H1 (cell line): ENCODE measurements around the gene HTRA1. TPM values are rescaled to one million over a fixed set of nuclear protein-coding genes. Genes with fewer than 3 reads are reported as not detected.

Experiments
- CTCF ChIA-PET: fragments of 300-600 bp; sonication (Branson Sonifier 250); formaldehyde crosslinking; loops from one replicate; lab custom pipeline; 2021; ENCODE audit not compliant: partially characterized antibody; lab: Charles Lee
- POLR2A ChIA-PET: fragments of 300-600 bp; sonication (Branson Sonifier 250); formaldehyde crosslinking; loops from one replicate; lab custom pipeline; 2021; ENCODE audit warnings: inconsistent platforms; ENCODE audit not compliant: partially characterized antibody; lab: Charles Lee
- DNase-seq, 2 experiments: peaks; one replicate each; pipeline versions ENCODE4 v3.0.0 to v3.0.0-alpha.2; 2010 to 2022; ENCODE audit warnings: low spot score in 2 of 2, low read depth in 1 of 2, mixed read lengths in 1 of 2
- FAIRE-seq: peaks from 2 replicates; lab custom pipeline; 2011; peaks lifted over from hg19 to GRCh38; lab: Jason Lieb, UNC
- H2AFZ ChIP-seq: 2 replicates; pipeline ENCODE4 v1.8.1; 2012; ENCODE audit warnings: low read length, inconsistent platforms
- H2AK5ac ChIP-seq: 2 replicates; pipeline ENCODE4 v1.6.1; 2013; ENCODE audit warnings: low read depth, low read length
- H2BK120ac ChIP-seq: replicated peaks from 2 replicates; pipeline ENCODE3; 2013; ENCODE audit warnings: low read depth, low read length, inconsistent platforms
- H2BK12ac ChIP-seq: 2 replicates; pipeline ENCODE4 v1.6.1; 2013; ENCODE audit warnings: low read depth, low read length
- H2BK15ac ChIP-seq: 2 replicates; pipeline ENCODE4 v1.6.1; 2013; ENCODE audit warnings: low read length
- H2BK20ac ChIP-seq: 2 replicates; pipeline ENCODE4 v1.6.1; 2013; ENCODE audit warnings: low read length
- H2BK5ac ChIP-seq: 2 replicates; pipeline ENCODE4 v1.6.1; 2013; ENCODE audit warnings: low read depth, low read length
- H3K14ac ChIP-seq: 2 replicates; pipeline ENCODE4 v1.6.1; 2013; ENCODE audit warnings: inconsistent platforms; ENCODE audit not compliant: insufficient read length
- H3K18ac ChIP-seq: 2 replicates; pipeline ENCODE4 v1.6.1; 2013; ENCODE audit warnings: low read length; ENCODE audit errors: extremely low read depth
- H3K23ac ChIP-seq: 2 replicates; pipeline ENCODE4 v1.6.1; 2013; ENCODE audit warnings: inconsistent platforms; ENCODE audit not compliant: insufficient read length
- H3K23me2 ChIP-seq: 2 replicates; pipeline ENCODE4 v1.6.1; 2013; ENCODE audit warnings: low read depth, low read length
- H3K27ac ChIP-seq: 2 replicates; pipeline ENCODE4 v1.6.1; 2011; ENCODE audit warnings: low read depth, low read length, inconsistent platforms
- H3K27me3 ChIP-seq, 4 experiments: replicated peaks in 1 of 4; 1 replicate in 1 of 4; 2 replicates in 3 of 4; pipeline versions ENCODE4 v1.6.1 to v1.8.1; 2011 to 2013; ENCODE audit warnings: low read length in 3 of 4, mild to moderate bottlenecking in 3 of 4, inconsistent platforms in 2 of 4, mixed read lengths in 2 of 4, moderate library complexity in 1 of 4; ENCODE audit not compliant: control insufficient read depth in 3 of 4, insufficient read depth in 3 of 4; ENCODE audit errors: extremely low read depth in 1 of 4
- H3K36me3 ChIP-seq, 4 experiments: 2 replicates each; pipeline versions ENCODE4 v1.6.1 to v1.8.1; 2011 to 2013; ENCODE audit warnings: mild to moderate bottlenecking in 4 of 4, low read length in 3 of 4, moderate library complexity in 2 of 4, control low read depth in 1 of 4, inconsistent platforms in 1 of 4; ENCODE audit not compliant: insufficient read depth in 4 of 4, control insufficient read depth in 2 of 4
- H3K4ac ChIP-seq: replicated peaks from 2 replicates; pipeline ENCODE3; 2013; ENCODE audit warnings: low read length, low read depth, mixed read lengths, inconsistent platforms; ENCODE audit not compliant: insufficient read length
- H3K4me1 ChIP-seq, 4 experiments: replicated peaks in 1 of 4; 1 replicate in 1 of 4; 2 replicates in 3 of 4; pipeline versions ENCODE4 v1.6.1 to v1.8.1; 2011 to 2013; ENCODE audit warnings: low read length in 3 of 4, inconsistent platforms in 2 of 4, mixed read lengths in 1 of 4; ENCODE audit not compliant: insufficient read depth in 4 of 4, control insufficient read depth in 3 of 4
- H3K4me2 ChIP-seq, 2 experiments: 2 replicates each; pipeline versions ENCODE4 v1.6.1 to v1.8.1; 2011 to 2013; ENCODE audit warnings: low read depth in 2 of 2, low read length in 2 of 2, control low read depth in 1 of 2, inconsistent platforms in 1 of 2, mild to moderate bottlenecking in 1 of 2; ENCODE audit not compliant: insufficient read depth in 1 of 2
- H3K4me3 ChIP-seq, 4 experiments: fragments of 200-600, 300-600 bp in 1 of 4; sonication (generic), shearing (Covaris generic), sonication (Bioruptor Twin) in 1 of 4; 2 replicates each; pipeline versions ENCODE4 v1.5.1 to v1.8.1; 2011 to 2016; ENCODE audit warnings: low read length in 4 of 4, low read depth in 3 of 4, control low read depth in 2 of 4, inconsistent platforms in 2 of 4, mild to moderate bottlenecking in 2 of 4, mixed read lengths in 1 of 4, moderate library complexity in 1 of 4; ENCODE audit not compliant: insufficient read depth in 2 of 4; ENCODE audit errors: extremely low read depth in 1 of 4
- H3K56ac ChIP-seq: replicated peaks from 2 replicates; pipeline ENCODE3; 2013; ENCODE audit warnings: low read depth, mild to moderate bottlenecking, mixed read lengths, low read length, inconsistent platforms; ENCODE audit not compliant: insufficient read length
- H3K79me1 ChIP-seq: 2 replicates; pipeline ENCODE4 v1.6.1; 2013; ENCODE audit warnings: low read depth, low read length, control low read depth
- H3K79me2 ChIP-seq, 2 experiments: 2 replicates each; pipeline versions ENCODE4 v1.6.1 to v1.8.1; 2012 to 2013; ENCODE audit warnings: low read length in 2 of 2, mild to moderate bottlenecking in 2 of 2, inconsistent platforms in 1 of 2; ENCODE audit not compliant: insufficient read depth in 2 of 2, control insufficient read depth in 1 of 2
- H3K9ac ChIP-seq, 4 experiments: replicated peaks in 1 of 4; 1 replicate in 1 of 4; 2 replicates in 3 of 4; pipeline versions ENCODE4 v1.6.1 to v1.8.1; 2011 to 2013; ENCODE audit warnings: low read depth in 3 of 4, low read length in 3 of 4, control low read depth in 2 of 4, mild to moderate bottlenecking in 2 of 4, moderate library complexity in 2 of 4, inconsistent platforms in 1 of 4; ENCODE audit errors: extremely low read depth in 1 of 4
- H3K9me3 ChIP-seq, 2 experiments: 2 replicates each; pipeline versions ENCODE4 v1.6.1 to v1.8.1; 2012 to 2013; ENCODE audit warnings: mild to moderate bottlenecking in 2 of 2, moderate library complexity in 2 of 2, control low read depth in 1 of 2, inconsistent platforms in 1 of 2, low read depth in 1 of 2, low read length in 1 of 2, mixed read lengths in 1 of 2; ENCODE audit not compliant: insufficient read depth in 2 of 2
- H4K20me1 ChIP-seq, 2 experiments: replicated peaks in 1 of 2; 2 replicates each; pipeline versions ENCODE3 to v1.8.1; 2011 to 2013; ENCODE audit warnings: inconsistent platforms in 2 of 2, low read length in 2 of 2, mild to moderate bottlenecking in 1 of 2; ENCODE audit not compliant: insufficient read depth in 2 of 2, control insufficient read depth in 1 of 2
- H4K5ac ChIP-seq: 2 replicates; pipeline ENCODE4 v1.6.1; 2013; ENCODE audit warnings: low read length, low read depth, mixed read lengths, inconsistent platforms; ENCODE audit not compliant: insufficient read length
- H4K8ac ChIP-seq: 2 replicates; pipeline ENCODE4 v1.8.0; 2013; ENCODE audit warnings: mild to moderate bottlenecking, moderate library complexity, low read length, inconsistent platforms; ENCODE audit not compliant: insufficient read depth; ENCODE audit errors: extremely low read depth
- H4K91ac ChIP-seq: replicated peaks from 2 replicates; pipeline ENCODE3; 2013; ENCODE audit warnings: low read length, mixed read lengths, inconsistent platforms; ENCODE audit not compliant: insufficient read length
- BRCA1 ChIP-seq: IDR thresholded peaks from 2 replicates; pipeline ENCODE4 v1.6.1; 2012; ENCODE audit warnings: low read depth, low read length, improper control_type of control experiment
- CBX8 ChIP-seq: fragments of 300-800, 300-1000 bp; sonication (generic); IDR thresholded peaks from 2 replicates; pipeline ENCODE4 v1.7.1; 2016; ENCODE audit warnings: low read depth, low read length, borderline replicate concordance
- EGR1 ChIP-seq: IDR thresholded peaks from 2 replicates; pipeline ENCODE4 v1.6.1; 2011; ENCODE audit warnings: low read depth, low read length, borderline replicate concordance
- GABPA ChIP-seq: IDR thresholded peaks from 2 replicates; pipeline ENCODE4 v1.6.1; 2011; ENCODE audit warnings: mild to moderate bottlenecking, low read length, moderate library complexity, borderline replicate concordance; ENCODE audit not compliant: insufficient read depth
- HDAC6 ChIP-seq: IDR thresholded peaks from one replicate; pipeline ENCODE4 v1.7.1; 2012; ENCODE audit warnings: low read depth, mild to moderate bottlenecking, inconsistent platforms, low read length, moderate library complexity
- NANOG ChIP-seq: IDR thresholded peaks from 2 replicates; pipeline ENCODE4 v1.6.1; 2011; ENCODE audit warnings: low read length, low read depth, mild to moderate bottlenecking, inconsistent platforms; ENCODE audit not compliant: insufficient read depth, poor library complexity, severe bottlenecking
- PHF8 ChIP-seq: fragments of 200-600 bp; sonication (generic); conservative IDR thresholded peaks from 2 replicates; pipeline ENCODE4 v1.7.1; 2012; ENCODE audit warnings: low read depth, mild to moderate bottlenecking, inconsistent platforms, low read length, moderate library complexity
- SIN3A ChIP-seq, 2 experiments: IDR thresholded peaks in 1 of 2; conservative IDR thresholded peaks in 1 of 2; 2 replicates each; pipeline ENCODE4 v1.6.1; 2011 to 2012; ENCODE audit warnings: low read length in 2 of 2, improper control_type of control experiment in 1 of 2, low read depth in 1 of 2, mild to moderate bottlenecking in 1 of 2
- SUZ12 ChIP-seq: fragments of 200-600 bp; sonication (generic); IDR thresholded peaks from 2 replicates; pipeline ENCODE4 v1.6.1; 2012; ENCODE audit warnings: mild to moderate bottlenecking, inconsistent platforms, low read length, moderate library complexity, mixed read lengths
- TEAD4 ChIP-seq: IDR thresholded peaks from 2 replicates; pipeline ENCODE4 v1.6.1; 2012; ENCODE audit warnings: low read depth, low read length, inconsistent platforms, mixed read lengths
- WGBS, 2 experiments: shearing (Covaris generic) in 1 of 2; methylation state at CpG; one replicate each; pipeline versions ENCODE4 v1.1.6 to v1.1.7; 2013 to 2015; ENCODE audit warnings: low lambda C conversion rate in 2 of 2, mixed read lengths in 2 of 2, inconsistent platforms in 1 of 2, low coverage in 1 of 2, missing lambda C conversion rate in 1 of 2; ENCODE audit not compliant: insufficient replicate concordance in 2 of 2, insufficient coverage in 1 of 2, insufficient read length in 1 of 2; ENCODE audit errors: extremely low coverage in 1 of 2, missing lambda C conversion rate in 1 of 2; 5-methylcytosine and 5-hydroxymethylcytosine counted together
- polyA plus RNA-seq, 7 experiments: library from polyadenylated mRNA; depleted of rRNA in 3 of 7; stranded (reverse) in 5 of 7; unstranded in 2 of 7; fragments of >200 nt in 5 of 7; fragments of 200-250 nt in 2 of 7; gene quantifications; 1 replicate in 5 of 7; 2 replicates in 1 of 7; 4 replicates in 1 of 7; pipeline versions ENCODE4 v1.2.1 to v1.2.3, GENCODE V29; 2011 to 2013; ENCODE audit warnings: missing spikeins in 2 of 7, mixed read lengths in 2 of 7
- total RNA-seq: library from RNA; stranded (reverse); fragmentation: NEBNext Ultra II Directional; extraction: Animal tissue kit (Norgen Biotek cat#: 25700); gene quantifications from 2 replicates; pipeline ENCODE4 v1.2.1, GENCODE V29; 2021

Gene HTRA1
- total and polyA plus RNA-seq, 2 of the 8 experiments (the other 6 are each of a cell fraction or from before 2014, with no cell fraction given): 15.8 to 20.1 TPM

- Histone ChIP-seq H3K27ac (no peak overlapping the region), H3K27me3 (no peaks in the 10 kb centered on the region; a peak in 1 of 7 replicates), H4K8ac (no peak overlapping the region), H2BK12ac (no peak overlapping the region), H3K79me2 (no peaks in the 10 kb centered on the region), H3K79me1 (no peaks in the 10 kb centered on the region), H2BK15ac (no peak overlapping the region), H3K4me2 (no peak overlapping the region), H3K4ac (no peak overlapping the region), H2BK20ac (no peak overlapping the region), H3K18ac (no peak overlapping the region), H2BK120ac (no peak overlapping the region), H4K20me1 (no peaks in the 10 kb centered on the region), H2BK5ac (no peak overlapping the region), H4K5ac (no peak overlapping the region), H3K23ac (no peak overlapping the region), H3K4me1 (no peaks in the 10 kb centered on the region), H3K23me2 (no peaks in the 10 kb centered on the region), H3K14ac (no peak overlapping the region), H3K56ac (no peak overlapping the region), H3K9me3 (no peaks in the 10 kb centered on the region), H3K36me3 (no peaks in the 10 kb centered on the region), H3K9ac (no peak overlapping the region), H3K4me3 (no peak overlapping the region), H2AFZ (no peak overlapping the region), H2AK5ac (no peak overlapping the region), H4K91ac (no peak overlapping the region)
- TF ChIP-seq CBX8 (no peak), SIN3A (conservative IDR thresholded peaks at IDR 0.05 in 1 of 2, IDR thresholded peaks at IDR 0.05 in 1 of 2; ENCODE audit: low read depth in 1 of 2, low read length in 2 of 2) (no peak), SUZ12 (no peak), HDAC6 (no peak), PHF8 (no peak), GABPA (no peak), TEAD4 (no peak), EGR1 (no peak), BRCA1 (no peak), NANOG (no peak)
- ChIA-PET CTCF (interaction anchor here (0.7 to 1.4 kb wide), 4 partner anchors 11 to 202 kb away, joined by 3 to 7 read pairs (median 5); no protein-coding TSS in a partner anchor), POLR2A (no interaction called here)
- DNase-seq (no peak), FAIRE-seq (no peak)
- WGBS, 2 experiments: 96% methylated on average over 4 of the region's 4 CpGs; no CpG with 5 or more reads in 1 of the 2 experiments
Observed at GRCh38 chr10:122513053-122513452, 51.7 kb downstream of the HTRA1 start.
